ENCODE measurements around the gene SH3BP4. TPM values are rescaled to one million over a fixed set of nuclear protein-coding genes. Genes with fewer than 3 reads are reported as not detected.

The SH3BP4 gene
- total RNA-seq, 1 donor from 2014 or later: 0.26 TPM

GRCh38 chr2:234996069-234996940, 44.5 kb downstream of the SH3BP4 start:
- no peaks in the 10 kb centered on the region for H3K36me3 Mint-ChIP-seq (ENCODE audit: low read depth)
- no peak overlapping the region for H3K4me3 Mint-ChIP-seq
- H3K4me1 Mint-ChIP-seq (ENCODE audit: low read depth): no peaks in the 10 kb centered on the region
- DNase-seq (ENCODE audit: low spot score): no peak
- intact Hi-C loops (cut with micrococcal nuclease): no loop called here
- H3K27me3 Mint-ChIP-seq (ENCODE audit: insufficient read depth): peaks cover 7% of the 10 kb centered on the region
- H3K9me3 Mint-ChIP-seq: no peaks in the 10 kb centered on the region
- H3K27ac Mint-ChIP-seq: no peak overlapping the region

GRCh38 chr2:234996941-234997270, 45.1 kb downstream of the SH3BP4 start:
- H3K4me3 Mint-ChIP-seq: no peak overlapping the region
- no peaks in the 10 kb centered on the region for H3K36me3 Mint-ChIP-seq (ENCODE audit: low read depth)
- no peaks in the 10 kb centered on the region for H3K9me3 Mint-ChIP-seq
- peaks cover 5% of the 10 kb centered on the region for H3K27me3 Mint-ChIP-seq (ENCODE audit: insufficient read depth)
- intact Hi-C loops (cut with micrococcal nuclease): no loop called here
- no peaks in the 10 kb centered on the region for H3K4me1 Mint-ChIP-seq (ENCODE audit: low read depth)
- no peak overlapping the region for H3K27ac Mint-ChIP-seq
- DNase-seq (ENCODE audit: low spot score): no peak

DNA sequence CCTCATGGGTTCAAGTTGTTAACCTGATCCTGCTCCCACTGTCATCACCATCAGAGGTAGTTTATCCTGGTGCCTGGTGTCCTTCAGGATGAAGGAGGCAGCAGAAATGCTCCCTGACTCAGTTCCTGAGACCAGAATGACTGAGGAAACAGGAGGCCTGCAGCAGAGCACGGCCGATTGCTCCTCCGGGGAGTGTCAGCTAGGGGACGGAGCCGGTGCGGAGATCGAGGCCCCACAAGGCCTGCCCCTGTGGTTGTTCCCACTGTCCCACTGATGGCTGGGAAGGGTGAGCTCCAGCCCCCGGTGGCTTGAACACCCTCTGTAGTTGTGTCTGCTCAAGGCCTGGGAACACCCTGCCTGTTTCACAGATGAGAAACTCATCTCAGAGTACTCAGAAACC, 45.6 kb downstream of the SH3BP4 start:
- H3K36me3 Mint-ChIP-seq (ENCODE audit: low read depth): no peaks in the 10 kb centered on the region
- H3K27ac Mint-ChIP-seq: no peak overlapping the region
- H3K9me3 Mint-ChIP-seq: no peaks in the 10 kb centered on the region
- peaks cover 5% of the 10 kb centered on the region for H3K27me3 Mint-ChIP-seq (ENCODE audit: insufficient read depth)
- H3K4me1 Mint-ChIP-seq (ENCODE audit: low read depth): no peaks in the 10 kb centered on the region
- intact Hi-C loops (cut with micrococcal nuclease): no loop called here
- no peak for DNase-seq (ENCODE audit: low spot score)
- no peak overlapping the region for H3K4me3 Mint-ChIP-seq

GRCh38 chr2:234998404-234999211, 46.8 kb downstream of the SH3BP4 start:
- DNase-seq (ENCODE audit: low spot score): no peak
- Mint-ChIP-seq H3K9me3 (no peaks in the 10 kb centered on the region), H3K36me3 (ENCODE audit: low read depth) (no peaks in the 10 kb centered on the region), H3K4me3 (no peak overlapping the region), H3K4me1 (ENCODE audit: low read depth) (no peaks in the 10 kb centered on the region), H3K27me3 (ENCODE audit: insufficient read depth) (peaks cover 5% of the 10 kb centered on the region), H3K27ac (no peak overlapping the region)
- intact Hi-C loops (cut with micrococcal nuclease): no loop called here

GRCh38 chr2:234999740-235000425, 48.1 kb downstream of the SH3BP4 start:
- no peaks in the 10 kb centered on the region for H3K4me1 Mint-ChIP-seq (ENCODE audit: low read depth)
- no peak for DNase-seq (ENCODE audit: low spot score)
- no peaks in the 10 kb centered on the region for H3K27me3 Mint-ChIP-seq (ENCODE audit: insufficient read depth)
- no peaks in the 10 kb centered on the region for H3K9me3 Mint-ChIP-seq
- H3K4me3 Mint-ChIP-seq: no peak overlapping the region
- H3K27ac Mint-ChIP-seq: no peak overlapping the region
- no peaks in the 10 kb centered on the region for H3K36me3 Mint-ChIP-seq (ENCODE audit: low read depth)
- intact Hi-C loops (cut with micrococcal nuclease): no loop called here

DNA sequence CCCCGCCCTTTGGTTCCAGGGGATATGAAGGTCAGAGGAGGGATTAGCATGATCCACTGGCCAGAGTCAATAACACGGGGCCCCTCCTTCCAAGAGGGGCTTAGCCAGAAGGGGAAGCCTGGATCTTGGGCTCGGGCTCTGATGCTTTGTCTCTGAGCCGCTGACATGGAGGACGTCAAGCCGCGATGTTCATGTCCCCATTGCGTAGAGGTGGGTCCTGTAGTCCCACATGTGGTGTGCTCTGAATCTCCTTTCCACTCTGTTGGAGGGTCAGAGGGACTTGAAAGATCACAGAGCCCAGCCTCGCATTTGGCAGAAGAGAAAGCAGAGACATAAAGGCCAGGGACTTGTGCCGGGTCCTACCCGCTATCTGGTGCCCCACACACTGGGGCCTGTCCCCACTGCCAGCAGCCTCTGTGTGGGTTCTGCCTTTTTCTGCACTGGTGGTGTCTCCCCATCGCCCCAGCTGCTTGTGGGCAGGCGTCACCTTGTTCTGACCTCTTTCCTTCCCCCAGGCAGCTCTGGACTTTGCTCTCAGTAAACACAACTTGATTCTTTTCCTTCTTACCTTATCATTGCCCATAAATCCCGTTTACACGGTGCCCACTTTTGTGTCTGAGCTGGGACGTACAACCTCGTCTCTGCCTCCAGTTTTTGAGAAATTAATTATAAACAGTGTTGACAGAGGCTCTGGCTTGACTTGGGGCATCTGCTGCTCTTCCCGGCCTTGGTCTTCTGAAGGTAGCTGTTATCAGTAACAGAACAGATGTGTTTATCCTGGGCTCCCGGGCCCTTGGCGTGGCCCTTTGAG, 48.8 kb downstream of the SH3BP4 start:
- H3K27ac Mint-ChIP-seq: no peak overlapping the region
- no peaks in the 10 kb centered on the region for H3K4me1 Mint-ChIP-seq (ENCODE audit: low read depth)
- H3K4me3 Mint-ChIP-seq: no peak overlapping the region
- no peak for DNase-seq (ENCODE audit: low spot score)
- intact Hi-C loops (cut with micrococcal nuclease): no loop called here
- no peaks in the 10 kb centered on the region for H3K27me3 Mint-ChIP-seq (ENCODE audit: insufficient read depth)
- H3K9me3 Mint-ChIP-seq: no peaks in the 10 kb centered on the region
- no peaks in the 10 kb centered on the region for H3K36me3 Mint-ChIP-seq (ENCODE audit: low read depth)

DNA sequence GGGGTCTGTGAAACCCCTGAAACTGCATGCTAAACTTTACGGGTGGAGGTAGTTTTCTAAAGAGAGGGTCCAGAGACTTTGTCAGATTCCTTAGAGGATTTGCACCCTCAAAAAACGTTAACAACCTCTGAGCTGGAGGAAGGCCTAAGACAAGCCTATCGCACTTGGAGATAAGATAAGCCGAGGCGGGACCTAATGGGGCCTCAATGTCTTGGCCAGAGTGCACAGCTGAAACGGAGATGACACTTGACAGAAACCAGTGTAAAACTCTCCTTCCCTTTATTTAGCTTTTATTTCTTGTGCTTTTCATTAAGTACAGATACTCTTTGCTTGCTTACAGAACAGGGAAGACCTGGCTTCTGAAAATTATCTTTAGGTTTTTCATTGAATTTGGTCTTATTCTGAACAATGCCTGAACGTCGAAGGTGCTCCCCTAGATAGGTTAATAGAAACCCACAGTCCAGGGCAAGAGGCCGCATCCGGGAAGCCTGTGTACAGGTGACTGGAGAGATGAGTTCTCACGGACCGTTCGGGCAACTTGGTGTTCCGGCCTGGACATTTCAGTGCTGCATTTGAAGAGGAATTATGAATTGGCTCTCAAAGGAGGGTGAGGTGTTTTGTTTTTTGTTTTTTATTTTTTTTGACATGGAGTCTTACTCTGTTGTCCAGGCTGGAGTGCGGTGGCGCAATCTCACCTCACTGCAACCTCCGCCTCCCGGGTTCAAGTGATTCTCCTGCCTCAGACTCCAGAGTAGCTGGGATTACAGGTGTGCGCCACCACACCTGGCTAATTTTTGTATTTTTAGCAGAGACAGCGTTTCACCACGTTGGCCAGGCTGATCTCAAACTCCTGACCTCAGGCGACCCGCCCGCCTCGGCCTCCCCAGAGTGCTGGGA, 49.7 kb downstream of the SH3BP4 start:
- Mint-ChIP-seq H3K4me3 (no peak overlapping the region), H3K9me3 (no peaks in the 10 kb centered on the region), H3K4me1 (ENCODE audit: low read depth) (no peaks in the 10 kb centered on the region), H3K27me3 (ENCODE audit: insufficient read depth) (no peaks in the 10 kb centered on the region), H3K27ac (no peak overlapping the region), H3K36me3 (ENCODE audit: low read depth) (no peaks in the 10 kb centered on the region)
- intact Hi-C loops (cut with micrococcal nuclease): no loop called here
- DNase-seq (ENCODE audit: low spot score): no peak

DNA sequence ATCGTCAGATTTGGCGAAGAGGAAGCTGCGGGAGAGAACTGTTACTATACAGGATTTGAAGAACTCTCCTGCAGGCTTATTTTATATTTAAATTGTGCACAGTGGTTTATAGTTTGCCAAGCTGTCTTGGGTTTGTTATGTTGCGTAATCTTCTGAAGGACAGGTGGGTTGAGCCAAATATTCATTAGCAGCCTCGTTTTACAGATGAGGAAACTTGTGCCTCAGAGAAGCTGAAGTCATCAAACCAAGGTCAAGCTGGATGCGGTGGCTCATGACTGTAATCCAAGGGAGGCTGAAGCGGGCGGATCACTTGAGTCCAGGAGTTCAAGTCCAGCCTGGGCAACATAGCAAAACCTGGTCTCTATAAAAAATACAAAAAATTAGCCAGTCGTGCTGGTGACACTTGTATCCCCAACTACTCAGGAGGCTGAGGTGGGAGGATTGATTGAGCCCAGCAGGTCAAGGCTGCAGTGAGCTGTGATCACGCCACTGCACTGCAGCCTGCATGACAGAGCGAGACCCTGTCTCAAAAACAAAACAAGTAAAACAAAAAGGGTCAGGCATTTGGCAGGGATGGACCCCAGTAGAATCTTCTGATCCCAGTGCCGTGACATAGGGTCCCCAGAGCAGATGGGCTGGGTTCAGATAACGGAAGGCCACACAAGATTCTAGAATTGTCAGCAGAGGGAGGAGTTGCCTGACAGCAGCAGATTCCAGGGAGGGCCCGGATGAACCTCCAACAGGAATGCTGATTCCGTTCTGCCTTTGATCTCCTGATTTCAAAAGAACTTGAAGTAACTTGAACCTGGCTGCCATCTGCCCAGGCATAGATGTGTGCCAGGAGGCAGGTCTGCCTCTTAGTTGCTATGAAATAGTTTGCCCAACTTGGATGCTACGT, 50.6 kb downstream of the SH3BP4 start:
- no peak overlapping the region for H3K27ac Mint-ChIP-seq
- H3K9me3 Mint-ChIP-seq: no peaks in the 10 kb centered on the region
- intact Hi-C loops (cut with micrococcal nuclease): no loop called here
- H3K4me3 Mint-ChIP-seq: no peak overlapping the region
- H3K27me3 Mint-ChIP-seq (ENCODE audit: insufficient read depth): no peaks in the 10 kb centered on the region
- H3K4me1 Mint-ChIP-seq (ENCODE audit: low read depth): no peaks in the 10 kb centered on the region
- no peaks in the 10 kb centered on the region for H3K36me3 Mint-ChIP-seq (ENCODE audit: low read depth)
- DNase-seq (ENCODE audit: low spot score): no peak

- no peaks in the 10 kb centered on the region for H3K9me3 Mint-ChIP-seq
Observed at GRCh38 chr2:235003096-235003775, 51.4 kb downstream of the SH3BP4 start.

GRCh38 chr2:235004329-235004903, 52.6 kb downstream of the SH3BP4 start:
- H3K4me3 Mint-ChIP-seq: no peak overlapping the region
- H3K9me3 Mint-ChIP-seq: no peaks in the 10 kb centered on the region
- H3K4me1 Mint-ChIP-seq (ENCODE audit: low read depth): no peaks in the 10 kb centered on the region
- no peaks in the 10 kb centered on the region for H3K36me3 Mint-ChIP-seq (ENCODE audit: low read depth)
- no peak for DNase-seq (ENCODE audit: low spot score)
- intact Hi-C loops (cut with micrococcal nuclease): no loop called here
- no peaks in the 10 kb centered on the region for H3K27me3 Mint-ChIP-seq (ENCODE audit: insufficient read depth)
- no peak overlapping the region for H3K27ac Mint-ChIP-seq

More at GRCh38 chr2:235003096-235003775, 51.4 kb downstream of the SH3BP4 start:
- H3K36me3 Mint-ChIP-seq (ENCODE audit: low read depth): no peaks in the 10 kb centered on the region
- H3K4me1 Mint-ChIP-seq (ENCODE audit: low read depth): no peaks in the 10 kb centered on the region
- no peak overlapping the region for H3K4me3 Mint-ChIP-seq
- intact Hi-C loops (cut with micrococcal nuclease): no loop called here
- no peak overlapping the region for H3K27ac Mint-ChIP-seq
- no peak for DNase-seq (ENCODE audit: low spot score)
- no peaks in the 10 kb centered on the region for H3K27me3 Mint-ChIP-seq (ENCODE audit: insufficient read depth)
